ENCODE results near the gene CFAP65.

GRCh38 chr2:219028996-219029828, 12.1 kb downstream of the CFAP65 start:
- no peak for TF ChIP-seq CTCF (IDR thresholded peaks at IDR 0.05)
- TF ChIP-seq EP300 (IDR thresholded peaks at IDR 0.05): no peak

Data from gastroesophageal sphincter (tissue), 3 donors.